ENCODE measurements around the gene LRMDA. TPM values are rescaled to one million over a fixed set of nuclear protein-coding genes. Genes with fewer than 3 reads are reported as not detected.

LRMDA gene
- total and polyA plus RNA-seq, 2 of the 13 experiments (the other 11 are each of a cell fraction or from before 2014, with no cell fraction given), result 13.4 to 22.0 TPM

GRCh38 chr10:76033457-76034196, 602.2 kb downstream of the LRMDA start (continued):
- TF ChIP-seq, protein P1, sequence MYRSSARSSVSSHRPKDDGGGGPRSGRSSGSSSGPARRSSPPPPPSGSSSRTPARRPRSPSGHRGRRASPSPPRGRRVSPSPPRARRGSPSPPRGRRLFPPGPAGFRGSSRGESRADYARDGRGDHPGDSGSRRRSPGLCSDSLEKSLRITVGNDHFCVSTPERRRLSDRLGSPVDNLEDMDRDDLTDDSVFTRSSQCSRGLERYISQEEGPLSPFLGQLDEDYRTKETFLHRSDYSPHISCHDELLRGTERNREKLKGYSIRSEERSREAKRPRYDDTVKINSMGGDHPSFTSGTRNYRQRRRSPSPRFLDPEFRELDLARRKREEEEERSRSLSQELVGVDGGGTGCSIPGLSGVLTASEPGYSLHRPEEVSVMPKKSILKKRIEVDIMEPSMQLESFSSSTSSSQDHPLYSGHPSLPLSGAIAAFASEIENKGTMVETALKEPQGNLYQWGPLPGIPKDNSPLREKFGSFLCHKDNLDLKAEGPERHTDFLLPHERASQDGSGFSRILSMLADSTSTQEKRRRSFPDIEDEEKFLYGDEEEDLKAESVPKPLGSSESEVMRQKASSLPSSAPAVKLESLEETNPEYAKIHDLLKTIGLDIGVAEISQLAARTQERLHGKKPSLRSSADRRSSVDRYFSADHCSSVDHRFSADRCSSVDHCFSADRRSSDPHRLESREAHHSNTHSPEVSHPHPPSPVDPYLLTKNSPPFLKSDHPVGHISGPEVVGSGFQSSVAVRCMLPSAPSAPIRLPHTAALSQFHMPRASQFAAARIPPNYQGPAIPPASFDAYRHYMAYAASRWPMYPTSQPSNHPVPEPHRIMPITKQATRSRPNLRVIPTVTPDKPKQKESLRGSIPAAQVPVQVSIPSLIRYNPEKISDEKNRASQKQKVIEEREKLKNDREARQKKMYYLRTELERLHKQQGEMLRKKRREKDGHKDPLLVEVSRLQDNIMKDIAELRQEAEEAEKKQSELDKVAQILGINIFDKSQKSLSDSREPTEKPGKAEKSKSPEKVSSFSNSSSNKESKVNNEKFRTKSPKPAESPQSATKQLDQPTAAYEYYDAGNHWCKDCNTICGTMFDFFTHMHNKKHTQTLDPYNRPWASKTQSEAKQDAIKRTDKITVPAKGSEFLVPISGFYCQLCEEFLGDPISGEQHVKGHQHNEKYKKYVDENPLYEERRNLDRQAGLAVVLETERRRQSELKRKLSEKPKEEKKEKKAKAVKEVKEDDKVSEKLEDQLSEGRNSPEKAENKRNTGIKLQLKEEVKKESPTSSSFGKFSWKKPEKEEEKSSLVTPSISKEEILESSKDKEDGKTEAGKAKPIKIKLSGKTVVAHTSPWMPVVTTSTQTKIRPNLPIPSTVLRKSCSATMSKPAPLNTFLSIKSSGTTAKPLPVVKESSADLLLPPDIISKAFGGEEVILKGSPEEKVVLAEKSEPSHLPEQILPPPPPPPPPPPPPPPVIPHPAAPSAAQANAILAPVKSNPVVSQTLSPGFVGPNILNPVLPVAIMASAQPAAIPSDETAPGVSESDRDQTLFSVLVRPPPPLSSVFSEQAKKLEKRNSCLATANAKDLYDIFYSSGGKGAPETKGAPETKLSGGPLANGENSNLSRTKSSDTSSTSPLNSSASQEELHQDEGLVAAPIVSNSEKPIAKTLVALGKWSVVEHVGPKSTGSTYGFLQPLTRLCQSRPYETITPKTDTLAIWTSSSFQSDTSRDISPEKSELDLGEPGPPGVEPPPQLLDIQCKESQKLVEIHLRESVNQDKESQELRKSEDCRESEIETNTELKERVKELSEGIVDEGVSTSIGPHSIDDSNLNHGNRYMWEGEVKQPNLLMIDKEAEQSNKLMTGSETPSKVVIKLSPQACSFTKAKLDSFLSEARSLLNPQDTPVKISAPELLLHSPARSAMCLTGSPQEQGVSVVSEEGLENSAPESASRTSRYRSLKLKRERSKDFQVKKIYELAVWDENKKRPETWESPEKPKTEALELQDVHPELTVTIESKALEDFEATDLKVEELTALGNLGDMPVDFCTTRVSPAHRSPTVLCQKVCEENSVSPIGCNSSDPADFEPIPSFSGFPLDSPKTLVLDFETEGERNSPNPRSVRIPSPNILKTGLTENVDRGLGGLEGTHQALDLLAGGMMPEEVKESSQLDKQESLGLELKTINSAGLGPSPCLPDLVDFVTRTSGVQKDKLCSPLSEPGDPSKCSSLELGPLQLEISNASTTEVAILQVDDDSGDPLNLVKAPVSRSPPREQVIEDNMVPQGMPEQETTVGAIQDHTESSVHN (CRISPR knock-in tag; IDR thresholded peaks at IDR 0.05), result no peak
- TF ChIP-seq ZNF761 (CRISPR knock-in tag; conservative IDR thresholded peaks at IDR 0.05) (0 out of 2 replicates have a peak, but pooled peaks have one; percentile 38), SRSF9 (IDR thresholded peaks at IDR 0.05; ENCODE audit: borderline replicate concordance, insufficient read depth, low read depth, low read length, poor library complexity, severe bottlenecking) (no peak), XRCC5 (optimal IDR thresholded peaks at IDR 0.05; ENCODE audit: low read length) (peak; percentile 83), ZNF878 (CRISPR knock-in tag; IDR thresholded peaks at IDR 0.05) (peak; percentile 64), PRMT3 (CRISPR knock-in tag; IDR thresholded peaks at IDR 0.05; ENCODE audit: borderline replicate concordance, low read depth) (no peak), PAXIP1 (CRISPR knock-in tag; conservative IDR thresholded peaks at IDR 0.05) (peak; percentile 95), ZEB1 (IDR thresholded peaks at IDR 0.05; ENCODE audit: insufficient replicate concordance, low read depth) (peak; percentile 47), ZSCAN20 (CRISPR knock-in tag; IDR thresholded peaks at IDR 0.05; ENCODE audit: borderline replicate concordance) (no peak), PHF21A (CRISPR knock-in tag; IDR thresholded peaks at IDR 0.05) (peak; percentile 95), PAX8 (CRISPR knock-in tag; IDR thresholded peaks at IDR 0.05; ENCODE audit: borderline replicate concordance) (no peak), BHLHE40 (IDR thresholded peaks at IDR 0.05; ENCODE audit: low read length) (peak; percentile 75), CENPX (CRISPR knock-in tag; IDR thresholded peaks at IDR 0.05) (no peak), MIER2 (CRISPR knock-in tag; IDR thresholded peaks at IDR 0.05) (peak; percentile 69; the same call in 1 of the 2 replicates), CEBPB (IDR thresholded peaks at IDR 0.05; ENCODE audit: borderline replicate concordance, low read depth, low read length) (no peak), KDM6A (CRISPR knock-in tag; IDR thresholded peaks at IDR 0.05; ENCODE audit: low read depth) (peak; percentile 82), ZFP37 (CRISPR knock-in tag; IDR thresholded peaks at IDR 0.05; ENCODE audit: borderline replicate concordance) (peak; percentile 78; the same call in 1 of the 2 replicates), SUZ12 (IDR thresholded peaks at IDR 0.05; ENCODE audit: low read depth, low read length) (no peak)

Measured in HepG2 (cell line).